GM21526 (cell line): ENCODE results near the gene AIG1.
"Not testable (repeated sequence)": the region's sequence is repeated elsewhere in the genome, so short reads cannot be mapped to it uniquely, and the experiment has no call there.

ENCODE experiments used
- ATAC-seq: cut with Tn5 transposase; IDR thresholded peaks from one replicate; pipeline ENCODE4 v1.9.1; 2021; ENCODE audit warnings: moderate library complexity; ENCODE audit not compliant: unreplicated experiment, low FRiP score

AIG1 gene

GRCh38 chr6:143301188-143301587 is 240.5 kb downstream of the AIG1 start:
- no peak for ATAC-seq

GRCh38 chr6:143307760-143308159 is 247.1 kb downstream of the AIG1 start:
- ATAC-seq, result not testable (repeated sequence)

- no peak for ATAC-seq
Measured at GRCh38 chr6:143313163-143313562, 252.5 kb downstream of the AIG1 start.

- no peak for ATAC-seq
Measured at GRCh38 chr6:143321491-143322086, 260.9 kb downstream of the AIG1 start.

GRCh38 chr6:143322386-143322785 is 261.7 kb downstream of the AIG1 start:
- no peak for ATAC-seq

GRCh38 chr6:143323729-143324470 is 263.2 kb downstream of the AIG1 start:
- no peak for ATAC-seq

- ATAC-seq, result no peak
Measured at GRCh38 chr6:143325379-143326140, 264.9 kb downstream of the AIG1 start.

GRCh38 chr6:143328876-143329275 is 268.2 kb downstream of the AIG1 start:
- no peak for ATAC-seq

- ATAC-seq, result no peak
Measured at GRCh38 chr6:143329323-143329722, 268.6 kb downstream of the AIG1 start.

- no peak for ATAC-seq
Measured at GRCh38 chr6:143331362-143331761, 270.7 kb downstream of the AIG1 start.

GRCh38 chr6:143332153-143332845 is 271.6 kb downstream of the AIG1 start:
- no peak for ATAC-seq

GRCh38 chr6:143333081-143333480 is 272.4 kb downstream of the AIG1 start:
- no peak for ATAC-seq

GRCh38 chr6:143333749-143334520 is 273.2 kb downstream of the AIG1 start:
- ATAC-seq, result no peak

GRCh38 chr6:143335865-143336264 is 275.2 kb downstream of the AIG1 start:
- no peak for ATAC-seq

- ATAC-seq, result no peak
Measured at GRCh38 chr6:143336446-143337152, 275.9 kb downstream of the AIG1 start.

- ATAC-seq, result peak; percentile 58
Measured at GRCh38 chr6:143337201-143337949, 276.7 kb downstream of the AIG1 start.

- ATAC-seq, result no peak
Measured at GRCh38 chr6:143339223-143339622, 278.5 kb downstream of the AIG1 start.

- not testable (repeated sequence) for ATAC-seq
Measured at GRCh38 chr6:143345477-143345876, 284.8 kb downstream of the AIG1 start.

GRCh38 chr6:143346004-143346403 is 285.3 kb downstream of the AIG1 start:
- ATAC-seq, result no peak
